Keratinocyte (primary cell): Measurements from ENCODE around the gene ZNF674.

Experiments
- CTCF ChIP-seq, 3 experiments: IDR thresholded peaks in 1 of 3; conservative IDR thresholded peaks in 1 of 3; optimal IDR thresholded peaks in 1 of 3; 2 replicates in 2 of 3; 3 replicates in 1 of 3; pipeline versions ENCODE3 to v1.5.1; 2011; ENCODE audit warnings: low read length in 3 of 3, mild to moderate bottlenecking in 3 of 3, moderate library complexity in 2 of 3, control low read depth in 1 of 3, inconsistent platforms in 1 of 3; ENCODE audit not compliant: insufficient read depth in 2 of 3; ENCODE audit errors: extremely low read depth in 1 of 3
- EZH2 ChIP-seq: IDR thresholded peaks from one replicate; pipeline ENCODE4 v1.6.1; 2012; ENCODE audit warnings: inconsistent platforms, mild to moderate bottlenecking, low read length, moderate library complexity

- no peak for TF ChIP-seq CTCF (optimal IDR thresholded peaks at IDR 0.05 in 1 of 3, IDR thresholded peaks at IDR 0.05 in 1 of 3, conservative IDR thresholded peaks at IDR 0.05 in 1 of 3; ENCODE audit: extremely low read depth in 1 of 3, insufficient read depth in 2 of 3, low read length in 3 of 3)
- TF ChIP-seq EZH2 = no peak
These were observed 35.4 kb upstream of the ZNF674 start for GRCh38 chrX:46580613-46581012.
